BJ (cell line): ENCODE measurements around the gene CLBA1. TPM values are rescaled to one million over a fixed set of nuclear protein-coding genes. Genes with fewer than 3 reads are reported as not detected.

ENCODE experiments used
- CTCF ChIA-PET: fragments of 350-600 bp; formaldehyde crosslinking; extraction: SDS; loops from one replicate; lab custom pipeline; 2021; ENCODE audit warnings: antibody characterized with exemption, inconsistent platforms; lab: Yijun Ruan, JAX
- POLR2A ChIA-PET: fragments of 300-600 bp; sonication (Branson Sonifier 250); formaldehyde crosslinking; extraction: SDS; loops from one replicate; lab custom pipeline; 2021; ENCODE audit warnings: antibody characterized with exemption; lab: Charles Lee
- DNase-seq: peaks from one replicate; pipeline ENCODE4 v3.0.0-alpha.2; 2011; ENCODE audit warnings: low read depth
- H3K27me3 ChIP-seq: 2 replicates; pipeline ENCODE4 v1.6.0; 2011; ENCODE audit warnings: low read length; ENCODE audit not compliant: control insufficient read depth, insufficient read depth
- H3K36me3 ChIP-seq: 2 replicates; pipeline ENCODE4 v1.5.1; 2011; ENCODE audit warnings: low read length; ENCODE audit not compliant: control insufficient read depth, insufficient read depth
- H3K4me3 ChIP-seq: 2 replicates; pipeline ENCODE4 v1.5.1; 2011; ENCODE audit warnings: low read depth, mild to moderate bottlenecking, control low read depth, low read length
- CTCF ChIP-seq: IDR thresholded peaks from 2 replicates; pipeline ENCODE4 v1.5.1; 2011; ENCODE audit warnings: low read depth, mild to moderate bottlenecking, control low read depth, inconsistent platforms, low read length, moderate library complexity; ENCODE audit not compliant: insufficient read depth
- polyA plus RNA-seq: library from polyadenylated mRNA; depleted of rRNA; stranded (reverse); fragments of >200 nt; gene quantifications from 2 replicates; pipeline ENCODE4 v1.2.3, GENCODE V29; 2011

Gene CLBA1
- polyA plus RNA-seq, 1 experiment: 5.9 TPM

- POLR2A ChIA-PET: no interaction called here
- TF ChIP-seq CTCF: no peak
Observed at GRCh38 chr14:104989236-104989950, 3.8 kb downstream of the CLBA1 start.

GRCh38 chr14:104989951-104990303 is 4.3 kb downstream of the CLBA1 start:
- ChIA-PET CTCF (interaction anchor here (1.2 kb wide), 1 partner anchor 14 kb away, joined by 3 read pairs; no protein-coding TSS in a partner anchor), POLR2A (no interaction called here)
- no peaks in the 10 kb centered on the region for H3K27me3 ChIP-seq
- H3K36me3 ChIP-seq: peaks cover 9% of the 10 kb centered on the region
- H3K4me3 ChIP-seq: no peak overlapping the region
- no peak for TF ChIP-seq CTCF
- DNase-seq: no peak

More at GRCh38 chr14:104989236-104989950, 3.8 kb downstream of the CLBA1 start:
- peaks cover 9% of the 10 kb centered on the region for H3K36me3 ChIP-seq
- CTCF ChIA-PET: interaction anchor here (1.2 kb wide), 1 partner anchor 14 kb away, joined by 3 read pairs; no protein-coding TSS in a partner anchor
- H3K4me3 ChIP-seq: no peak overlapping the region
- no peaks in the 10 kb centered on the region for H3K27me3 ChIP-seq
- no peak for DNase-seq

- no peak for TF ChIP-seq CTCF
- H3K36me3 ChIP-seq: peaks cover 9% of the 10 kb centered on the region
- ChIA-PET POLR2A (no interaction called here), CTCF (no interaction called here)
- no peak overlapping the region for H3K4me3 ChIP-seq
- DNase-seq: no peak
- no peaks in the 10 kb centered on the region for H3K27me3 ChIP-seq
Observed at GRCh38 chr14:104991896-104992230, 6.3 kb downstream of the CLBA1 start.

GRCh38 chr14:104992501-104992900 is 6.9 kb downstream of the CLBA1 start:
- H3K4me3 ChIP-seq: no peak overlapping the region
- POLR2A ChIA-PET: no interaction called here
- DNase-seq: no peak
- H3K36me3 ChIP-seq: peaks cover 9% of the 10 kb centered on the region
- TF ChIP-seq CTCF: no peak
- no peaks in the 10 kb centered on the region for H3K27me3 ChIP-seq
- CTCF ChIA-PET: interaction anchor here (1.2 kb wide), 1 partner anchor 26 kb away, joined by 3 read pairs; no protein-coding TSS in a partner anchor

- no peak for TF ChIP-seq CTCF
- DNase-seq: no peak
- Histone ChIP-seq H3K27me3 (no peaks in the 10 kb centered on the region), H3K36me3 (peaks cover 9% of the 10 kb centered on the region), H3K4me3 (no peak overlapping the region)
- ChIA-PET POLR2A (no interaction called here), CTCF (interaction anchor here (0.6 to 1.5 kb wide), 4 partner anchors 11 to 81 kb away, joined by 3 to 4 read pairs (median 4); no protein-coding TSS in a partner anchor)
Observed at GRCh38 chr14:104993306-104993705, 7.7 kb downstream of the CLBA1 start.
